Embryonic facial prominence (tissue), 1 donor: ENCODE results near the gene WNT3A.

Source experiments
- DNase-seq: peaks from one replicate; pipeline ENCODE4 v3.0.0-alpha.2; 2016; ENCODE audit errors: extremely low spot score

Gene WNT3A

GRCh38 chr1:227999056-227999930 is 7.5 kb upstream of the WNT3A start:
- no peak for DNase-seq

- DNase-seq: no peak
Measured at GRCh38 chr1:228000416-228000815, 6.4 kb upstream of the WNT3A start.

GRCh38 chr1:228000836-228001563 is 5.8 kb upstream of the WNT3A start:
- DNase-seq: no peak

GRCh38 chr1:228001738-228002535 is 4.9 kb upstream of the WNT3A start:
- no peak for DNase-seq

- no peak for DNase-seq
Measured at GRCh38 chr1:228002792-228003191, 4.0 kb upstream of the WNT3A start.

GRCh38 chr1:228003461-228004330 is 3.1 kb upstream of the WNT3A start:
- DNase-seq: no peak

- DNase-seq: no peak
Measured at GRCh38 chr1:228004331-228004855, 2.4 kb upstream of the WNT3A start.

GRCh38 chr1:228004856-228005462 is 1.8 kb upstream of the WNT3A start:
- no peak for DNase-seq

GRCh38 chr1:228005511-228006033 is 1.2 kb upstream of the WNT3A start:
- no peak for DNase-seq

- no peak for DNase-seq
Measured at GRCh38 chr1:228006034-228006785, 588 bp upstream of the WNT3A start.

GRCh38 chr1:228007049-228007800 is 427 bp downstream of the WNT3A start:
- DNase-seq: no peak

- DNase-seq: no peak
Measured at GRCh38 chr1:228007801-228008341, 1.1 kb downstream of the WNT3A start.

GRCh38 chr1:228008391-228009115 is 1.8 kb downstream of the WNT3A start:
- DNase-seq: no peak

GRCh38 chr1:228009116-228009827 is 2.5 kb downstream of the WNT3A start:
- DNase-seq: no peak

GRCh38 chr1:228009828-228010775 is 3.3 kb downstream of the WNT3A start:
- DNase-seq: no peak

GRCh38 chr1:228010921-228011320 is 4.1 kb downstream of the WNT3A start:
- DNase-seq: no peak
